ENCODE measurements around the gene CALML5. TPM values are rescaled to one million over a fixed set of nuclear protein-coding genes. Genes with fewer than 3 reads are reported as not detected.

CALML5 gene
- polyA plus RNA-seq, 1 of the 3 experiments (the other 2 are of a cell fraction) = not detected

- TF ChIP-seq JUND (IDR thresholded peaks at IDR 0.05) = no peak
- TF ChIP-seq GATA2 (CRISPR knock-in tag; IDR thresholded peaks at IDR 0.05) = no peak
- TF ChIP-seq SMC3 (IDR thresholded peaks at IDR 0.05; ENCODE audit: low read depth, low read length) = no peak
- TF ChIP-seq RAD21 (IDR thresholded peaks at IDR 0.05; ENCODE audit: low read length) = no peak
- no peak for TF ChIP-seq ZBTB33 (IDR thresholded peaks at IDR 0.05; ENCODE audit: borderline replicate concordance, low read depth)
- TF ChIP-seq CTCF (IDR thresholded peaks at IDR 0.05) = no peak
- TF ChIP-seq MEF2A (IDR thresholded peaks at IDR 0.05; ENCODE audit: borderline replicate concordance, low read depth) = no peak
- ChIA-PET POLR2A (no interaction called here), CTCF (interaction anchor here (0.6 to 2.8 kb wide), 4 partner anchors 25 to 478 kb away, joined by 3 to 11 read pairs (median 4); no protein-coding TSS in a partner anchor)
- peaks cover 0 to 8% of the 10 kb centered on the region in 2 experiments; a peak in 1 of 4 replicates for H3K4me1 ChIP-seq (ENCODE audit: control insufficient read depth in 1 of 2, insufficient read depth in 2 of 2, low read depth in 1 of 2, low read length in 1 of 2)
- no peaks in the 10 kb centered on the region for H3K9me2 ChIP-seq
- H3K27me3 ChIP-seq (ENCODE audit: insufficient read depth) = no peaks in the 10 kb centered on the region
- no peak for DNase-seq
- H3K9ac ChIP-seq = no peak overlapping the region
- no peak overlapping the region; a peak in 1 of 4 replicates for H3K27ac ChIP-seq (ENCODE audit: low read depth in 2 of 2, low read length in 1 of 2)
- H3K36me3 ChIP-seq (replicated peaks in 1 of 2; ENCODE audit: control insufficient read depth in 1 of 2, insufficient read depth in 2 of 2, low read length in 1 of 2) = no peaks in the 10 kb centered on the region
- no peaks in the 10 kb centered on the region for H3K9me3 ChIP-seq
- no peaks in the 10 kb centered on the region for H3K79me2 ChIP-seq (ENCODE audit: insufficient read depth)
- 76% methylated on average over 17 of the region's 18 CpGs for WGBS (ENCODE audit: low lambda C conversion rate)
- no peaks in the 10 kb centered on the region for H4K20me1 ChIP-seq (ENCODE audit: insufficient read depth)
- H3K4me3 ChIP-seq (ENCODE audit: low read depth in 2 of 2, low read length in 1 of 2) = no peak overlapping the region
- H3K4me2 ChIP-seq = no peak overlapping the region
- H2AFZ ChIP-seq (ENCODE audit: low read depth) = no peak overlapping the region
- no peaks in the 10 kb centered on the region for H3F3A ChIP-seq (replicated peaks; ENCODE audit: insufficient read depth)
Observed at GRCh38 chr10:5466451-5467206, 32.7 kb downstream of the CALML5 start.

DNA sequence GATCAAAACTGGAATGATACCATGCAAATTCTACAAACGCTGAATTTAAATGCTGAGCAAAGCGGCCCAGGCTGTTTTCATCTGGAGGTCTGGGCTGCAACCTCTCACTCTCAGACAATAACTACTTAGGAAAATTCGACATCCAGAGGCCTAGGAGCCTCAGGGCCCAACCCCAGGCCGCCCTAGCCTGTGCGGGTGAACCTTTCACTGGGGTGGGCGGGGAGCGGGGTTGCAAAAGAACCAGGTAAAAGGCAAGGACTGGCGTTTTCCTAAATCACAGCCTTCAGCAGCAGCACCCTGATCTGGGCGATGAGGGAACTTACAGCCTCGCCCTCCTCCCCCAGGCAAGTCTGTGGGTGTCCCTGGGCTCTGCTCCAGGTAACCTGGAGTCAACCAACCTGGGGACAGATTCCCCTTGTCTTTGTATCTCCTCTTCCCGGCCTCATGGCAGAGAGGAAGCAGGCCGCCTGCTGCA is 33.4 kb downstream of the CALML5 start:
- no peaks in the 10 kb centered on the region for H3F3A ChIP-seq (replicated peaks; ENCODE audit: insufficient read depth)
- H3K27ac ChIP-seq (ENCODE audit: low read depth in 2 of 2, low read length in 1 of 2) = no peak overlapping the region
- no peaks in the 10 kb centered on the region for H3K9me3 ChIP-seq
- H3K36me3 ChIP-seq (replicated peaks in 1 of 2; ENCODE audit: control insufficient read depth in 1 of 2, insufficient read depth in 2 of 2, low read length in 1 of 2) = no peaks in the 10 kb centered on the region
- H3K9me2 ChIP-seq = no peaks in the 10 kb centered on the region
- no peak overlapping the region for H3K9ac ChIP-seq
- no peak overlapping the region for H3K4me2 ChIP-seq
- H3K79me2 ChIP-seq (ENCODE audit: insufficient read depth) = no peaks in the 10 kb centered on the region
- WGBS (ENCODE audit: low lambda C conversion rate) = 87% methylated on average over 10 of the region's 12 CpGs
- H4K20me1 ChIP-seq (ENCODE audit: insufficient read depth) = no peaks in the 10 kb centered on the region
- peaks cover 0 to 8% of the 10 kb centered on the region in 2 experiments; a peak in 1 of 4 replicates for H3K4me1 ChIP-seq (ENCODE audit: control insufficient read depth in 1 of 2, insufficient read depth in 2 of 2, low read depth in 1 of 2, low read length in 1 of 2)
- no peak for DNase-seq
- ChIA-PET POLR2A (no interaction called here), CTCF (interaction anchor here (5.3 kb wide), 1 partner anchor 157 kb away, joined by 34 read pairs; no protein-coding TSS in a partner anchor)
- no peaks in the 10 kb centered on the region for H3K27me3 ChIP-seq (ENCODE audit: insufficient read depth)
- no peak overlapping the region for H2AFZ ChIP-seq (ENCODE audit: low read depth)
- no peak overlapping the region for H3K4me3 ChIP-seq (ENCODE audit: low read depth in 2 of 2, low read length in 1 of 2)
- TF ChIP-seq FOXM1 (IDR thresholded peaks at IDR 0.05; ENCODE audit: low read depth) (no peak), GATA2 (CRISPR knock-in tag; IDR thresholded peaks at IDR 0.05) (no peak), FOSL2 (IDR thresholded peaks at IDR 0.05; ENCODE audit: borderline replicate concordance, low read depth) (no peak), ZBTB33 (IDR thresholded peaks at IDR 0.05; ENCODE audit: borderline replicate concordance, low read depth) (no peak), FOXJ3 (CRISPR knock-in tag; IDR thresholded peaks at IDR 0.05) (no peak), GABPA (IDR thresholded peaks at IDR 0.05; ENCODE audit: low read depth) (no peak), EP300 (IDR thresholded peaks at IDR 0.05; ENCODE audit: borderline replicate concordance in 1 of 2, low read depth in 1 of 2, low read length in 1 of 2) (no peak), NFIC (IDR thresholded peaks at IDR 0.05; ENCODE audit: borderline replicate concordance) (no peak), RXRA (IDR thresholded peaks at IDR 0.05; ENCODE audit: borderline replicate concordance, low read depth) (no peak), RFX5 (IDR thresholded peaks at IDR 0.05; ENCODE audit: low read length) (no peak), TAF1 (IDR thresholded peaks at IDR 0.05; ENCODE audit: borderline replicate concordance, low read depth, low read length) (no peak), TCF12 (IDR thresholded peaks at IDR 0.05) (no peak)
- TF ChIP-seq, protein P1, sequence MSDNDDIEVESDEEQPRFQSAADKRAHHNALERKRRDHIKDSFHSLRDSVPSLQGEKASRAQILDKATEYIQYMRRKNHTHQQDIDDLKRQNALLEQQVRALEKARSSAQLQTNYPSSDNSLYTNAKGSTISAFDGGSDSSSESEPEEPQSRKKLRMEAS (IDR thresholded peaks at IDR 0.05; ENCODE audit: low read depth) = no peak

All from SK-N-SH (cell line).